Hematopoietic multipotent progenitor cell treated with erythropoietin and hydrocortisone succinate and interleukin-3 and kit ligand, for 17 days (in vitro differentiated cells): Measurements from ENCODE around the gene IFT25.

ENCODE experiments used
- DNase-seq: peaks from one replicate; pipeline ENCODE4 v3.0.0-alpha.2; 2015; ENCODE audit warnings: low spot score

Gene IFT25

DNA sequence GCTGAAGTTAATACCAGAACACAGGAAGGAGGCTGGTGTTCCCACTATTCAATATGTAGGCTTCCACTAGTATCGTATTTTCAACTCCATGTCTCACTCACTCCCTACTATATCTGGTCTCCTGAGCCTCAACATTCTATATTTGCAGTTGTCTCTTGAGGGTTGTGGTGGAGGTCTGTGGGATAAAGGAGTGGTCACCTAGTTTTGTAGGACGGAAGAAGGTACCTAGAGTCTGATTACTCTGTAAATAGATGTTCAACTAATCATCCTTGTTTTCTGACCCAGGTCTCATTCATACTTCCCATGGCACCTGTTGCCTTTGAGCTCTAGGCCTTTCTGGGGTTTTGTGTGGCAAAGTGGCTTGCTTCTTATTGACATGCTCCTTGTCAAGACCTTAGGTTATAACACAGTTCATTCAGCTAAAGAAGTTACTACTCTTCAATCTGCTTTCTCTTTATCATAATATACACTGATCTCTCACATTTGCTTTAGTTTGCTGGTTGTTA is 18.1 kb downstream of the IFT25 start:
- no peak for DNase-seq

DNA sequence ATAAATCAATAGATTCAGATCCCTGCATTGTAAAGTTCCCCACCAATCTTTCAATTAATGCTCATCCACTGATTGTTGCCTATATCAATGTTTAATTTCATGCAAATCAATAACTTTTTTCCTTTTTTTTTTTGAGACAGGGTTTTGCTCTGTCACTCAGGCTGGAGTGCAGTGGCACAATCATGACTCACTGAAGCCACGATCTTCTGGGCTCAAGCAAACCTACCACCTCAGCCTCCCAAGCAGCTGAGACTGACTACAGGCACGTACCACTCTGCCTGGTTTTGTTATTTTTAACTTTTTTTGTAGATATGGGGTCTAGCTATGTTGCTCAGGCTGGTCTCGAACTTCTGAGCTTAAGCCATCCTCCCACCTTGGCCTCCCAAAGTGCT is 25.8 kb downstream of the IFT25 start:
- no peak for DNase-seq

DNA sequence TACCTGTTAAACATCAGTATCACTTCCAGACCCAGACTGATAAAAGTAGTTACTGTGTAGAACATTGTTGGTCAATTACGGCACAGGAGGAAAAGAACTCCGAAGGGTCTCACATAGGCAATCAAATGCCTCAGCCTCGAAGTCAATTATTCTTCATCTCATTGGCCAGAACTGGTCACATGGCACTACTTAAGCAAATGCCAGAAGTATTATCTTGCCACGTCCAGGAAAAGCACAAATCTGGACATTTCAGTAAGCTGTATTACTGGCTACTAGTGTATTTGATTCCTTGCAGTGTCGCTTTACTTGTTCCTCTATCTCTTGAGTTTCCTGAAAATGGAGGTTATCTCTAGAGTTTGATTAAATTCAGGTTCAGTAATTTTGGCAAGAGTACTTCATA is 27.2 kb downstream of the IFT25 start:
- no peak for DNase-seq

DNA sequence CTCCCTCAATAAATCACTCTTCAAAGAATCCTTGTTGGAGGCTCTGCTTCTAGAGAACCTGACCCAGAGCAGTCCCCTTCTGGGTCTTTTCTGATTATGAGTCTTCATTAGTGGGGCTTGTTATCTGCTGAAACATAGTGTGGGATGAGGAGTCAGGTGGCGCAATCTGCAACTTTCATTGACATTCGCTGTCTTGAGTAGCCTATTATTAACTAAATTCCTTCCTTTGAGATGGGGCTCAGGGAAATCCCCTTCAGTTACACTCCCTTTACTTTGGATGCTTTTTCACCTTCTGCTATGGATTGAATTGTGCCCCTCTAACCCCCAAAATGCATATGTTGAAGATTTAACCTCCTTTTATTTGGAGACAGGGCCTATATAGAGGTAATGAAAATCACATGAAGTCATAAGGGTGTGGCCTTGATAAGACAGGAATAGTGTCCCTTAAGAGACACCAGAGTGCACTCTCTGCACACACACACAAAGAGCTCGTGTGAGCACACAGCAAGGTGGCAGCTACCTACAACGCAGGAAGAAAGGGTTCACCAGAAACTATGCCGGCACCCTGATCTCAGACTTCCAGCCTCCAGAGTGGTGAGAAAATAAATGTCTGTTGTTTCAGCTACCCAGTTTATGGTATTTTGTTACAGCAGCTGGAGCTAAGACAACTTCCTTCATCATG is 32.0 kb downstream of the IFT25 start:
- peak; percentile 49 for DNase-seq

DNA sequence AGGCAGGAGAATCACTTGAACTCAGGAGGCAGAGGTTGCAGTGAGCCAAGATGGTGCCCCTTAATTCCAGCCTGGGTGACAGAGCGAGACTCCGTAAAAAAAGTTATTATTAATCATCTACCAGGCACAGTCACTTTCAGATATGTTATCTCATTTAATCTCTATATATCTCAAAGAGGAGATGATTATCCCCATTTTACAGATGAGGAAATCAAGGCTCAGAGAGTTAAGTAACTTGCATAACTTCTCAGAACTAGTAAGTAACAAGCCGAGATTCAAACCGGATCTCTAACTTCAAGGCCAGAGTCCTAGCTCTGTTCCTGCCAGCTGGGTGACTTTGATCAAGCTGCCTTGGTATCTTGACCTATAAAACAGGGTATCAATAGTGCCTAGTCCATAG is 34.1 kb downstream of the IFT25 start:
- no peak for DNase-seq

DNA sequence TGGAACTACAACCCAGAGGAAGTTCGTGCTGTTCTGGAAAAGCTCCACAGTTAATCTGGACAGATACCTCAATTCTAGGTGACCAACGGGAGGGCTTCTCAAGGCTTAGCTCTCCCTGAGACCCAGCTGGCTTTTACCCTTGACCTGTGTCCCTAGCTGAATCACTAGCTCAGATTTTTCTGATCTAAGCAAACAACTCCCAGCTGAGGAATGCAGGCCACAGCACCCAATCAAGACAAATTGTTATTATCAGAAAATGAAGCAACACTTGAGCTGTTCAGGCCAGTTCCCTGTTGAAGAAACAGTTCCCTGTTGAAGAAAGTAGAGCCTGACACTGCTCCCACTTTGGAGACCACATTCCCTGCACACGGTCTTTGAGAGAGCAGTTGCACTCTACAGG is 35.6 kb downstream of the IFT25 start:
- no peak for DNase-seq

DNA sequence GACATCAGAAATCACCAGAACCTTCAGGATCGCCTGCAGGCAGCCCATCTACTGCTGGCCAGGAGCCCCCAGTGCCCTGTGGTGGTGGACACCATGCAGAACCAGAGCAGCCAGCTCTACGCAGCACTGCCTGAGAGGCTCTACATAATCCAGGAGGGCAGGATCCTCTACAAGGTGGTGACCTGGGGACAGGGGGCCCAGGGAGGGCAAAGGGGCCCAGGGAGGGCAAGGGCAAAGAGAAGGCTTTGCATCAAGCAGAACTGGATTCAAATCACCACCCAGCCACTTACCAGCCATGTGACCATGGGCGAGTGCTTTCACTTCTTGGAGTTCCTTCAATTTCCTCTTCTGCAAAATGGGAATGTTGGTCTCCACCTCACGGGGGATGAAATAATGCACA is 39.4 kb downstream of the IFT25 start:
- no peak for DNase-seq

DNA sequence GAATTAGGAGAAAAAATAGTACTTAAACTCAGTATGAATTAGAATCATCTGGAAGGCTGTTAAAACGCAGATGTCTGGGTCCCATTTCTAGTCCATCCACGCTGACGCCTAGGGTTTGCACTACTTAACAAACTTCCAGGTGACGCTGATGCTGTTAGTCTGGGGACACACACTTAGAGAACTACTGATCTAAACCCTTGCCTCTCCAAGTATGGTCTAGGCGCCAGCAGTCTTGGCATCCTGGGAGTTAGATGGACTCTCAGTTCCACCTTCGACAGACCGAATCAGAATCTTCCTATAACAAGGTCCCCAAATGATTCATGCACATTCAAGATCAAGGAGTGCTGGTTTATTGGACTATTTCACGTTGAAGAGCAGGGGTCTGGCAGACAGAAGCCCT is 40.0 kb downstream of the IFT25 start:
- DNase-seq: no peak

DNA sequence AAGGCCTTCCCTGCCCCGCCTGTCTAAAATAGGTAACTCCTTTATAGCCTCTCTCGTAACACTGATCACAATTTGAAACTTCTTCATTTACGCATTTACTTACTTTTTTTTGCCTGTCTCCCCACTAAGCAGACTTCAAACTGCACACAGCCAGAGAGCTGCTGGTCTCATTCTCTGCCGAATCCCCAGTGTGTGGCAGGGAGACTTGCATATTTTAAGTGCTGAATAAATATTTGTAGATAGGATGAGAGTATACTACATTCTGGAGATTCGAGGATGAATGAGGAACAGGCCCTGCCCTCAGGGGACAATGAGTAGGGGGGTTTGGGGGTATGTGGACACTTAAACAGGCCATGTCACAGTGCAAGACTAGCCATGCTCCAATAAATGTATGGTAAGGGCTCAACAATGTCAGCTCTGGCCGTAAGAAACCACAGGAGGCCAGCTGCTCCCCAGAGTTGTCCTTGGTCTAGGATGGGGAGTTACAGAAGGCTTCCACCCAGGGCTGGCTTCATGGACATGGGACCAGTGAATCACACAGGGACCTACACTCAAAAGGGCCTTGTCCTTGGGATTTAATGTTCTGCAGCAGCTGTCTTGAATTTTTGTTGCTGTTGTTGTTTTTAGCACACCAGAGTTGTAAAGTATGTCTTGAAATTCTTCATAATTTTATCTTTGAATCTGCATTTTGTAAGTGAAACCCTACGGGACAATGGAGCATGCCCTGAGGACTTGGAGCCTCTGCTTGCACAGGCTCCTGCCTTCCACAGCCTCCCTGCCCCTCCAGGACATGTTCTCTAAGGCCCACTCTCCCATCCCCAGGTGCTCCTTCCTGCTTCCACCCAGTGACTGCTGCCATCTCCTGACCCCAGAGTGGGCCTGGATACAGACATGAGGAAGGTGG is 43.0 kb downstream of the IFT25 start:
- no peak for DNase-seq

DNA sequence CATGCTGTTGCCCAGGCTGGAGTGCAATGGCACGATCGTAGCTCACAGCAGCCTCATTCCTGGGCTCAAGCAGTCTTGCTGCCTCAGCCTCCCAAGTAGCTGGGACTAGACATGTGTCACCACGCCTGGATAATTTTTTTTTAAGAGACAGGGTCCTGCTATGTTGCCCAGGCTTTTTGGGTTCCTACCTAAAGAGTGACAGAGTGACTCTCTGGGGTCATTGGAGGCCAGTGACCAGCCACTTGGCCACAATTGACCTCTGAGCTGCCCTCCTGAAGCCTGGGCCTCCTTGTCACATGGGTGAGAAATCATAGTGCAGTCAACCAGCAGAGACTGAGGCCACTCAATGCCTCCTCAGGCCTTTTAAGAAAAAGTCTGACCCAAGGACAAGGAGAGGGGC is 45.8 kb downstream of the IFT25 start:
- DNase-seq: no peak

DNA sequence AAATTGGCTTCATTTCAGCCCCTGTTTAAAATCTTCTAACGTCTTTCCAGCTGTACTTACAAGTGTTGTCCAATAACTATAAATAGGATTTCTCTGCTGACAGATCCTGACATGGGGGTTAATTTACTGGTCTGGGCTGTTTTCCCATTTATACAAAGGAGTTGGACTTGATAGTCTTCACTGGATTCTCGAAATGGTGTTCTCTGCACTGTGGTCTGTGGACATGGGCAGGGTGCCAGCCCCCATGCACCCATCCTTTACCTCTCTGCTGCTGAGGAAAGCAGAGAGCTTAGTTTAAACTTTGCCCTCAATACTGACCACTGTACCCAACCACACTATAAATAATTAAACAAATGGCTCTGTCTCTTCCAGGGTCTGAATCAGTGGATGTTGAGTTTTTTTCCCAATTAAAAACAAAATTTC is 46.3 kb downstream of the IFT25 start:
- DNase-seq: no peak

DNA sequence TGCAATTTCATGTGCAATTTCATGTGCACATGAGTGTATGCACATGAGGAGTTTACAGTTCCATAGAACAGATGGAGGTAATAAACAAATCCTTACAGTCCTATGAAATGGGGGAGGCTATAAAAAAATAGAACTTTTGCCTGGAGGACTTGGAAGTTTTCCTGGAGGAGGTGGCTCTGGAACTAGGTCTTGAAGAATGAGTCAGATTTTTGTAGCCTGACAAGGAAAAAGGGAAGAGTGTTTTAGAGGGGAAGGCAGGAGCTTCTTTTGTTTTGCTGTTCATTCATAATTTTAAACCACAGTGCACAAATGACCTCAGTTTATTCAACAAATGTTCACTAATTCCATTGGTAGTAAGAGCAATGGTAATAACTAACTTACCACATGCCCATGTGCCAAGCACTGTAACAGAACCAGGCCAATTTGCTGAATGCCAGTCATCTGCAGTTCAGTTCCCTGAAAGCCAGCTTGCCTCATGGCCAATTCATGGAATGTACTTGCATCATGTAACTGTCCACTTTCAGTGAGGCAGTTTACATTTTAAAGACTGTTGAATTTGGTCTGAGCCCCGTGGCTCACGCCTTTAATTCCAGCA is 48.8 kb downstream of the IFT25 start:
- no peak for DNase-seq

DNA sequence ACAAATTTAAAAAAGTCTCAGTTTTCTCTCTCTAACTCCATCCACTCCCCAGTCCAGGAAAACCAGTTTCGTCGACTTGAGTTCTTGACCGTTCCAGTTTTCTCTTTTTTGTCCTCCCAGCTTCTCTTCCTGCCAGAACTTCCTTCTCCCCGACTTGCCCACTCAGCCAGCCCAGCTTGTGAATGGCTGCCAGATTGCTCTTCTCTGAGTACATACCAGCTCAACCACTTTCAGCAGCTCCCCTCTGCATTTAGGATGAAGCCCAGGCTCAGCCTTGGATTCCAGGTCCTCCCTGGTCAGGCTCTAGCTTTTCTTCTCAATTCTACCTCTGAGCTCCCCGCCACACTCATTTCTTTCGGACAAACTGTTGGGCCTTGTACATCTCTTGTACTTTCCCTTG is 50.1 kb downstream of the IFT25 start:
- DNase-seq: no peak

DNA sequence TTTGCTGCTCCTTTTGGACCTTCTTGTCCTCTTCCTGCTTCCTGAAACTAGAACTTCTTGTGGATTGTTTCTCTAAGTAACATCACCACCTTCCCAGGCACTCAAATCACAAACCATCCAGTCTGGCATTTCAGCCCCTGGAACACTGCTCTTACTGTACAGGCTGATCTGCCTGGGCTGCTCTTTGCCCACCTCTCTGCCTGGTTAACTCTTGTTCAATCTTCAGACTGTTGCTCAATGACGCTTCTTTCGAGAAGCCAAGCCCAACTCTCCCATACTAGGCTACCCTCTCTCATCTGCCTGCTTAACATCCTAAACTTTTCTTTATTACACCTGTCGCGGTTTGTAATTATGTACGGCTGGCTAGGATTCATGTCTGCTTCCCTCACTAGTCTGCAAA is 50.9 kb downstream of the IFT25 start:
- no peak for DNase-seq

DNA sequence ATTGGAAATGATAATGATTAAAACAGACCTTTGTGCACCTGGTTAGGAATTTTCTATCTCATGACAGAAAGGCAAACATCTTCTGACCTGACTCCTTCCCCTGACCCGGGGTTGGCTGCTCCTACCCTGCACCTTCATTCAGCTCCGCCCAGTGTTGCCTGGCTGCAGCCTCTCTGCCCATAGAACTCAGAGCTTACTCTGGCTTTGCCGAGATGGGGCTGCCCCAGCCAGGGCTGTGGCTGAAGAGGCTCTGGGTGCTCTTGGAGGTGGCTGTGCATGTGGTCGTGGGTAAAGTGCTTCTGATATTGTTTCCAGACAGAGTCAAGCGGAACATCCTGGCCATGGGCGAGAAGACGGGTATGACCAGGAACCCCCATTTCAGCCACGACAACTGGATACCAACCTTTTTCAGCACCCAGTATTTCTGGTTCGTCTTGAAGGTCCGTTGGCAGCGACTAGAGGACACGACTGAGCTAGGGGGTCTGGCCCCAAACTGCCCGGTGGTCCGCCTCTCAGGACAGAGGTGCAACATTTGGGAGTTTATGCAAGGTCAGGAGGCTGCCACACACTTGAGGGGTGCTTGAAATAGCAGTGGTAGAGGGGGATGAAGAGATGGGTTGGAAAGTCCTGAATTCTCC is 51.4 kb downstream of the IFT25 start, which contains the start of gene DIO1:
DIO1 (plus strand) TSS at position 189 of the 638 bp plus-strand sequence; CDS start at position 213, 24 bp downstream.
- no peak for DNase-seq

DNA sequence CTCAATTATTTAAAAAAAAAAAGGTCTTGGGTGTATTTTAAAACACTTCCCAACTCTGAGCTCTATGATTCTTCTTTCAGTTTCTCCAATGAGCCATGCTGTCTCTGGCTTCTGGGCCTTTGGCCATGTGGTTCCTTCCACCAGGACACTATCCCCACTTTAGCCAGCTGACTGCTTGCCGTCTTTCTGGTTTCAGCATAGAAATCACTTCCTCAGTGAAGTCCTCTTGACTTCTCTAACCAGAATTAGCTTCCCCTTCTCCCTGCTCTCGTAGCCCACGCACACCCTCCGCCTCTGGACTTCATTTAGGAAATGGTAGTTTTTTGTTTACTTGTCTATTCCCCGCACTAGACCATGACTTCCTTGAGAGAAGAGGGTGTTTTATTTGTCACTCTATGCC is 52.6 kb downstream of the IFT25 start:
- no peak for DNase-seq

DNA sequence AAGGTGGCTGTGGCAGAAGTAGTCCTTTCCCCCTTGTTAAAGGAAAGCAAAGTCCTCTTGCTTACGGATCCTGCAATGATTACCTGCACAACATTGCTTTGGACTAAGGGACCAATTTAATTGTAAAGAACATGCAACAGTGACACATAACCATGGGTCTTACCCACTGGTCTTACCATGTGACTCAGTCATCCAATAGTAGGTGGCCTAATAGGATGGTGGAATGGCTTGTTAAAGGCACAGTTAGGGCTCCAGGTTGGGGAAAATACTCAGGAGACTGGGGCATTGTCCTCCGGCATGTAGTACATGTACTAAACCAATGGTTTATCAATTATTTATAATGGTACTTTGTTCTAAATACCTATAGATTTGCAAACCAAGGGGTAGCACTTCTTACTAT is 53.8 kb downstream of the IFT25 start:
- no peak for DNase-seq

DNA sequence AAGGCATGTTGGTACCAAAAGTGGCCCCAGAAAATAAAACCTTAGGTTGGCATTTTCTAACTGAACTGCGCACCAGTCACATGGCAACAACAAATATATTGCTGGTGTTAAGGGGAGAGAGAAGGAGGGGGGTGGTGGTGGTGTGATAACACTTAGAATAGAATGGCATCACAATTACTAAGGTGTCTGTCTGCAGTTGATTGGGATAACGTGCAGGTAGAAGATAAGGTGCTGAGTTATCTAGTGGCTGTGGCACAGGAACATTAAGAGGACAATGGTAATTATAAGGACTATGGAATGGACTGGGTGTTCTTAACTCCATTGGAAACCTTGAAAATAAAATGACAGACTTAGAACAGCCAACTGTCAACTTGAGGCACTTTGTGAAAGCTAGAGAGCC is 54.5 kb downstream of the IFT25 start:
- no peak for DNase-seq

DNA sequence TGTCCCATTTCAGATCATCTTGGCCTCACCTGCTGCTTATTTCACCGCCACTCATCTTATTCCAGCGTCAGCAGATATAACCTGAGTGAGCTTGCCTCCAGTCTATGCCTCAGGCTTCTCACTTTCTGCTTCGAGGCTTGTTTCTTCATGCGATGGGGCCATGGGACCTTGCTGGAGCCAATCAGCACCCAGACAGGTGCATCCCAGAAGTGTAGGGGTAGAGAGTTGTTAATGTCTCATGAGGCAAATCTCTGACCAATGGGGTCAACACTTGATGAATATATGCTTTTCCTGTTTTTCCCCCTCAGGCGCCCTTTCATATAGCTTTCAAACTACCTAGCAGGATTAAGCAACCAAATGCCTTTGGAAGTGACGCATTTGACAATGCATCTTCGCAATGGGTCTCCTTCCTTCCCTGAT is 55.0 kb downstream of the IFT25 start:
- DNase-seq: no peak

DNA sequence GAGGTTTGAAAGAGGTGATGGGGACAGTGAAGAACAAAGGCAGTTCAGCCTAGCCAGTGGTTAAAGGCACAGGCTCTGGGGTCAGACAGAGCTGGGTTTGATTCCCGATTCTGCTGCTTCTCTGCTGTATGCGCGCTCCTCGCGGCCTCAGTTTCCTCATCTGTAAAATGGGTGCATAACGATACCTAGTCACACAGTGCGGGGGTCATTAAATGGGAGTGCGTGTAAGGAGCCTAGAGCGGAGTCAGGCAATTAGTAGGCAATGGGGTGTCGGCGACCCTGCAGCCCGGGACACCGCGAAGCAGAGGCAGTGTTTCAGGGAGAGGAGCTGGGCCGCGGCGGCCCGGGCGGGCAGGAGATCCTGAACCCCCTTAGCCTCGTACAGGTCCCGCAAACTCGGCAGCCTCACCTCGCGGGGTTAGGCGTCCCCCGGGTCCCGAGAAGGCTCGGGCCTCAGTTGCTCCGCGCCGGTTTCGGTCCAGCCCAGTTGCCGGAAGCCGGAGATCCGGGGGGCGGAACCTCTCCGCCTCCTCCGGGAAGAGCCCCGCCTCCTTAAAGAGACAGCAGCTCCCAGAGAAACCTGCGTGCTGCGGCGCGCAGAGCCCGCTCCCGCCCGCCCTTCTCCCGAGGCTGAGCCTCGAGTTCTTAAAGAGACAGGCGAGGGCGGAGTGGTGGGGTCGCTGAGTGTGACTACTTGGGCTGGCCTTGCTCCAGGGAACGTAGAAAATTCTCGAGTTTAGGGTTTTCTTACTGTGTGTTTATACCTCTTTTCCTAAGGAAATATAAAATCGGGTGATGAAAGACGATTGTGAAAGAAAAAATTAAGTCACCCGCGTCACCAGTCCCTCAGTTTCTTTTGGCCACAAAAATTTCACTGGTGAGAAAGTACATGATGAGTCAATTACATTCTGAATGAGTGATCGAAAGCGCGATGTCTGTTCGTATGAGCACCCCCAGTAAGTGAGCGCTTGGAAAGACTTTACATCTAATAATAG is 55.9 kb downstream of the IFT25 start, which contains the start of gene YIPF1:
YIPF1 (minus strand) TSS at position 494 of the 995 bp plus-strand sequence. CDS start 860 bp downstream, outside the sequence.
- DNase-seq: peak; percentile 89

DNA sequence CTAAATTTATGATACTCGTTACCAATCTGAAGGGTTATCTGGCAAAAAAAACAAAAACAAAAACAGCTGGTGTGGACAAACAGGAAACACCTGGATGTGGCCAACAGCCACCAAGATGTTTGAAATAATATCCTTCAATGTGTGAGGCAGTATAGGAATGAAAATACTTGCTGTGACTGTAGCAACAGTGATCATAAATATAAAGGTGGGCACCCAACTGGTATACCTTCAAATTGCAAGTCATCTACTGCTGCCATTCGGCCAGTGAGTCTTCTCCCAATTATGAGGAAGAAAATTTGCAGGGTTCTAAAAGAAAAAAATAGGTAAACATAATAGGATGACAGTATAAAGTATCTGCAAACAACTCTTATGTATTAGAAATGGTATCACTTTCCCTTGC is 56.8 kb downstream of the IFT25 start:
- DNase-seq: no peak
